Endothelial cell of umbilical vein (primary cell): ENCODE measurements around the gene STIM1.

Experiments used
- CTCF ChIP-seq, 2 donors: IDR thresholded peaks; 1 replicate in 1 of 2; 2 replicates in 1 of 2; pipeline ENCODE4 v1.5.1; 2011; ENCODE audit warnings: low read length in 2 of 2, mild to moderate bottlenecking in 2 of 2, moderate library complexity in 2 of 2, control low read depth in 1 of 2, inconsistent platforms in 1 of 2, low read depth in 1 of 2; ENCODE audit not compliant: insufficient read depth in 1 of 2; ENCODE audit errors: extremely low read depth in 1 of 2
- EZH2 ChIP-seq: IDR thresholded peaks from 2 replicates; pipeline ENCODE4 v1.6.1; 2012; ENCODE audit warnings: borderline replicate concordance, low read depth, mild to moderate bottlenecking, moderate library complexity, low read length, inconsistent platforms; ENCODE audit not compliant: severe bottlenecking
- GATA2 ChIP-seq: IDR thresholded peaks from 2 replicates; pipeline ENCODE4 v1.7.0; 2011; ENCODE audit warnings: low read depth, mild to moderate bottlenecking, moderate library complexity, mixed read lengths, low read length; ENCODE audit not compliant: insufficient read length, insufficient read depth
- JUN ChIP-seq: IDR thresholded peaks from 2 replicates; pipeline ENCODE4 v1.6.1; 2011; ENCODE audit warnings: borderline replicate concordance, low read depth; ENCODE audit not compliant: insufficient read length, insufficient read depth
- MYC ChIP-seq: IDR thresholded peaks from one replicate; pipeline ENCODE4 v1.6.1; 2011; ENCODE audit warnings: mild to moderate bottlenecking, low read depth, low read length
- POLR2A ChIP-seq: IDR thresholded peaks from 2 replicates; pipeline ENCODE4 v1.6.1; 2012; ENCODE audit warnings: low read depth, mild to moderate bottlenecking, control low read depth, low read length
- POLR2AphosphoS5 ChIP-seq: IDR thresholded peaks from 2 replicates; pipeline ENCODE4 v1.6.1; 2012; ENCODE audit warnings: low read depth, mild to moderate bottlenecking, control low read depth, low read length, moderate library complexity; ENCODE audit not compliant: insufficient read depth
- TF ChIP-seq, protein P1 (sequence below): IDR thresholded peaks from 2 replicates; pipeline ENCODE4 v1.6.1; 2011; ENCODE audit not compliant: insufficient read depth, insufficient read length

- TF ChIP-seq, protein P1, sequence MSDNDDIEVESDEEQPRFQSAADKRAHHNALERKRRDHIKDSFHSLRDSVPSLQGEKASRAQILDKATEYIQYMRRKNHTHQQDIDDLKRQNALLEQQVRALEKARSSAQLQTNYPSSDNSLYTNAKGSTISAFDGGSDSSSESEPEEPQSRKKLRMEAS, result no peak
- no peak for TF ChIP-seq EZH2
- no peak for TF ChIP-seq CTCF (IDR thresholded peaks at IDR 0.05; ENCODE audit: extremely low read depth in 1 of 2, insufficient read depth in 1 of 2, low read depth in 1 of 2, low read length in 2 of 2)
- TF ChIP-seq POLR2AphosphoS5, result no peak
- no peak for TF ChIP-seq POLR2A
- TF ChIP-seq MYC, result no peak
- no peak for TF ChIP-seq GATA2
- no peak for TF ChIP-seq JUN
These were observed 21.1 kb downstream of the STIM1 start for GRCh38 chr11:3876613-3877012.
